Testis (tissue), 3 donors: Measurements from ENCODE around the gene TSPAN2. TPM values are rescaled to one million over a fixed set of nuclear protein-coding genes. Genes with fewer than 3 reads are reported as not detected.

Source experiments
- DNase-seq: peaks from one replicate; pipeline ENCODE4 v3.0.0-alpha.2; 2019
- H3K27ac ChIP-seq, 2 donors: fragments of 200-600 bp; sonication (generic); one replicate each; pipeline ENCODE4 v1.5.1; 2019
- H3K27me3 ChIP-seq: fragments of 200-600 bp; sonication (generic); one replicate; pipeline ENCODE4 v1.5.1; 2019
- H3K36me3 ChIP-seq: fragments of 200-600 bp; sonication (generic); one replicate; pipeline ENCODE4 v1.5.1; 2017; ENCODE audit warnings: low read depth; ENCODE audit errors: missing control alignments
- H3K4me1 ChIP-seq: fragments of 200-600 bp; sonication (generic); one replicate; pipeline ENCODE4 v1.5.1; 2019
- H3K4me3 ChIP-seq, 2 donors: fragments of 200-600 bp; sonication (generic); one replicate each; pipeline ENCODE4 v1.5.1; 2017 to 2019
- H3K9me3 ChIP-seq: fragments of 200-600 bp; sonication (generic); one replicate; pipeline ENCODE4 v1.5.1; 2017
- POLR2A ChIP-seq: fragments of 450-650 bp; IDR thresholded peaks from one replicate; pipeline ENCODE4 v1.6.1; 2017; ENCODE audit warnings: antibody characterized with exemption, mild to moderate bottlenecking, moderate library complexity
- WGBS, 2 donors: methylation state at CpG; one replicate each; pipeline ENCODE4 v1.1.5; 2018; 5-methylcytosine and 5-hydroxymethylcytosine counted together
- intact Hi-C: fragments of 100-400 bp; cut with DNase I; formaldehyde crosslinking; loops from one replicate; pipeline ENCODE4 v1.15.1; 2023; ENCODE audit warnings: low total_unique reads
- polyA plus RNA-seq: library from polyadenylated mRNA; stranded (reverse); fragments of 350-450 nt; fragmentation: Illumina TruSeq; extraction: RNeasy Lipid Tissue Mini Kit (QIAGEN cat#74804); gene quantifications from one replicate; pipeline ENCODE4 v1.2.3, GENCODE V29; 2014; ENCODE audit warnings: low read depth, low replicate concordance; ENCODE audit not compliant: insufficient read depth
- total RNA-seq, 2 donors: library from RNA; depleted of rRNA; stranded (reverse); fragments of >200 nt; gene quantifications; one replicate each; pipeline ENCODE4 v1.2.3, GENCODE V29; 2016
- TF ChIP-seq, protein P1 (sequence below), 3 experiments: fragments of 450-650 bp in 2 of 3; fragments of 200-600 bp in 1 of 3; sonication (generic) in 1 of 3; IDR thresholded peaks; one replicate each; pipeline ENCODE4 v1.5.1; 2016 to 2019; ENCODE audit warnings: antibody characterized with exemption in 3 of 3, mild to moderate bottlenecking in 2 of 3, moderate library complexity in 1 of 3

TSPAN2 gene
- total and polyA plus RNA-seq, 3 donors from 2014 or later, result 1.0 to 6.0 (median 1.2) TPM

DNA sequence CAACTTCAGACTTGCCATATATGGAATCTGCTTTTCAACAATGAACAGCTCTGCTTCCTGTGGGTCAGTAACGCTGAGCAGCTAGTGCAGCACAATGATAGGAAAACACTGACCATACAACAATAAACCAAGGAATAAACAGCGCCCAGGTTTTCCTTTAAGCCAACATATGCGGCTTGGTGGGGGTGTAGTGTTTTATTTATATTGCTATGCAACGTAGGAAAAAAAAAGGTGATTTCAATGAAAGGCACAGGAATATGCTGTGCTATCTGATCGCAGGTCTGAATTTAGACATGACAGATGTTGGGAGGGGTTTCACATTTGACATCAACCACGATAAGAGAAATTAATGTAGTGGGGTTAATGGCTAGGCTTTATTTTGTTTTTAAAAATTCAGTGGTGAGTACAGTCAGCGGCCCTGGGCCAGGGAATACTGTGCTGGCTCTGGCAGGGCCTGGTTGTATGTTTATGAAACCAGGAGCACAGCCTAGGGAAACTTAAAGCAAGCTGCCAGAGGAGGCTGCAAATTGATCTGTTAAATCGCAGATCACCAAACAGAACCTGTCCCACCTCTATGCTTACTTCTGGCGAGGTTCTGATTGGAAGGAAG lies 4.3 kb downstream of the TSPAN2 start:
- Histone ChIP-seq H3K4me1 (no peaks in the 10 kb centered on the region), H3K9me3 (no peaks in the 10 kb centered on the region), H3K27ac (no peak overlapping the region), H3K36me3 (no peaks in the 10 kb centered on the region), H3K27me3 (no peaks in the 10 kb centered on the region), H3K4me3 (no peak overlapping the region)
- intact Hi-C loops, result no loop called here
- DNase-seq, result no peak
- TF ChIP-seq POLR2A, result no peak
- TF ChIP-seq, protein P1, sequence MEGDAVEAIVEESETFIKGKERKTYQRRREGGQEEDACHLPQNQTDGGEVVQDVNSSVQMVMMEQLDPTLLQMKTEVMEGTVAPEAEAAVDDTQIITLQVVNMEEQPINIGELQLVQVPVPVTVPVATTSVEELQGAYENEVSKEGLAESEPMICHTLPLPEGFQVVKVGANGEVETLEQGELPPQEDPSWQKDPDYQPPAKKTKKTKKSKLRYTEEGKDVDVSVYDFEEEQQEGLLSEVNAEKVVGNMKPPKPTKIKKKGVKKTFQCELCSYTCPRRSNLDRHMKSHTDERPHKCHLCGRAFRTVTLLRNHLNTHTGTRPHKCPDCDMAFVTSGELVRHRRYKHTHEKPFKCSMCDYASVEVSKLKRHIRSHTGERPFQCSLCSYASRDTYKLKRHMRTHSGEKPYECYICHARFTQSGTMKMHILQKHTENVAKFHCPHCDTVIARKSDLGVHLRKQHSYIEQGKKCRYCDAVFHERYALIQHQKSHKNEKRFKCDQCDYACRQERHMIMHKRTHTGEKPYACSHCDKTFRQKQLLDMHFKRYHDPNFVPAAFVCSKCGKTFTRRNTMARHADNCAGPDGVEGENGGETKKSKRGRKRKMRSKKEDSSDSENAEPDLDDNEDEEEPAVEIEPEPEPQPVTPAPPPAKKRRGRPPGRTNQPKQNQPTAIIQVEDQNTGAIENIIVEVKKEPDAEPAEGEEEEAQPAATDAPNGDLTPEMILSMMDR (IDR thresholded peaks at IDR 0.05), result no peak
- WGBS, 2 donors, result 46 to 61% methylated on average over 9 of the region's 9 CpGs

DNA sequence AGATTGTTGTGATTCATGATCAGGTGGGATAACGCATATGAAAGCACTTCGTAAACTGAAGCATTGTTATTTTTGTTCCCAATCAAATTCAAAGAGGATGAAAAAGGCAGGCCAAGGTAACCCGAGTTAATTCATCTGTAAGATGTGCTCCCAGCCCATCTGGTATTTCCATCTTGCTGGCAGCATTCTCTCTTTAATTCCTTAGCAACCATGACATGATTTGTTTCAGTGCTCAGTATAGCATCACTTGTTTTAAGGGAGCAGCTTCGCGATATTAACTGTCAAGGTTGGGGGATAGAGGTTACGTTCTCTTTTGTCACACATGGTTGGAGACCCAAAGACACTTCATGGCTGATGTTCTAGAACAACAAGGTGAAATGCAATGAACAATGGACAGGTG lies 6.4 kb downstream of the TSPAN2 start:
- Histone ChIP-seq H3K4me3 (no peak overlapping the region), H3K27ac (no peak overlapping the region), H3K27me3 (no peaks in the 10 kb centered on the region), H3K9me3 (no peaks in the 10 kb centered on the region), H3K4me1 (no peaks in the 10 kb centered on the region), H3K36me3 (no peaks in the 10 kb centered on the region)
- TF ChIP-seq, protein P1 (IDR thresholded peaks at IDR 0.05), result no peak
- no peak for TF ChIP-seq POLR2A
- DNase-seq, result no peak
- intact Hi-C loops, result no loop called here
- 81 to 91% methylated on average over 6 of the region's 6 CpGs for WGBS, 2 donors

- H3K27me3 ChIP-seq, result no peaks in the 10 kb centered on the region
- WGBS, 2 donors, result 73 to 77% methylated on average over 4 of the region's 4 CpGs
- H3K9me3 ChIP-seq, result no peaks in the 10 kb centered on the region
- intact Hi-C loops, result no loop called here
- no peak for DNase-seq
- H3K36me3 ChIP-seq, result no peaks in the 10 kb centered on the region
- no peak overlapping the region for H3K4me3 ChIP-seq
- H3K27ac ChIP-seq, result no peak overlapping the region
- H3K4me1 ChIP-seq, result peaks cover 7% of the 10 kb centered on the region
- TF ChIP-seq, protein P1 (IDR thresholded peaks at IDR 0.05), result no peak
- TF ChIP-seq POLR2A, result no peak
Observed at GRCh38 chr1:115078708-115079107, 10.6 kb downstream of the TSPAN2 start.

GRCh38 chr1:115077984-115078330 lies 11.3 kb downstream of the TSPAN2 start:
- WGBS, 2 donors, result 100% methylated on average over 1 of the region's 1 CpG
- intact Hi-C loops, result no loop called here
- H3K4me3 ChIP-seq, result no peak overlapping the region
- H3K27me3 ChIP-seq, result no peaks in the 10 kb centered on the region
- no peaks in the 10 kb centered on the region for H3K36me3 ChIP-seq
- TF ChIP-seq POLR2A, result no peak
- TF ChIP-seq, protein P1 (IDR thresholded peaks at IDR 0.05), result no peak
- no peak for DNase-seq
- no peak overlapping the region for H3K27ac ChIP-seq
- H3K4me1 ChIP-seq, result peaks cover 7% of the 10 kb centered on the region
- no peaks in the 10 kb centered on the region for H3K9me3 ChIP-seq

DNA sequence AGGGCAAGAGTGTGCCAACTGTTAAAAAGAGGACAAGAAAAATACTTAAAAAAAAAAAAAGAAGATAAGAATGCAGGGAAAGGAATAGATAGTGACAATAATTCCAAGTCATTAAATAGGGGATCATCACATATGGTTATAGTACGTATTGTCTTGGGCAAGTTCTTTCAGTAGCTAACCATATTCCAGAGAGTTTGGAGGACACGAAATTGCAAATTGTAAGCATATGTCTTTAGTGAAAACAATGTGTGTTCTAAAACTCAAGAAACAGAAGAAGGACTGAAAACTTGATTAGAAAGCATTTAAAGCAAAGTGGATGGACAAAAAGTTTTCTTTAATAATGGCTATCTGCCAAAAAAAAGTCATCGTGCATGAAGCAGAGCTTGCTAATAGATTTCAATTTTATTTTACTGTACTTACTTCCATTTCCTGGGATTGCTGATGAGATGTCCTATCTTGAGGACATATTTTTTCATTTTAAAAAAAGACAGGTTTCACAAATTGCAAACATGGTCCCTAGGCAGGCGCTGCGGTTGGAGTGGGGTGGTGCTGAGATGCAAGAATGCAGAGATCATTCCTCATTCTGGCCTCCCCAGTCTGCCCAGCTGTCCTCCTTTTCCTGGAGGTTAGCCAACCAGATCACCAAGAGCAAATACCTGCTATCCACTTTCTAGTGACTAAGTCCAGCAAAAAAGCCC lies 11.9 kb downstream of the TSPAN2 start:
- no peaks in the 10 kb centered on the region for H3K36me3 ChIP-seq
- 78 to 79% methylated on average over 5 of the region's 5 CpGs for WGBS, 2 donors
- TF ChIP-seq POLR2A, result no peak
- TF ChIP-seq, protein P1 (IDR thresholded peaks at IDR 0.05), result no peak
- H3K4me1 ChIP-seq, result peaks cover 7% of the 10 kb centered on the region
- no peaks in the 10 kb centered on the region for H3K9me3 ChIP-seq
- H3K27me3 ChIP-seq, result no peaks in the 10 kb centered on the region
- no peak overlapping the region for H3K4me3 ChIP-seq
- no peak for DNase-seq
- no peak overlapping the region for H3K27ac ChIP-seq
- intact Hi-C loops, result no loop called here
